NCI-H524 treated with DMSO at 0.1 percent for 48 hours (cell line): ENCODE results near the gene PANX3.

Experiments used
- DNase-seq: peaks from one replicate; lab custom pipeline; 2025; lab: John Stamatoyannopoulos, UW

PANX3 gene

GRCh38 chr11:124658501-124658900, 47.3 kb downstream of the PANX3 start:
- DNase-seq: no peak

- DNase-seq: no peak
These were observed 47.8 kb downstream of the PANX3 start for GRCh38 chr11:124658986-124659385.

- no peak for DNase-seq
These were observed 50.3 kb downstream of the PANX3 start for GRCh38 chr11:124661553-124661952.

GRCh38 chr11:124662106-124662505, 50.9 kb downstream of the PANX3 start:
- DNase-seq: no peak

- no peak for DNase-seq
These were observed 52.6 kb downstream of the PANX3 start for GRCh38 chr11:124663861-124664260.

- DNase-seq: no peak
These were observed 56.4 kb downstream of the PANX3 start for GRCh38 chr11:124667601-124668000.

GRCh38 chr11:124669193-124669592, 58.0 kb downstream of the PANX3 start:
- no peak for DNase-seq
